DND-41 (cell line): ENCODE data around the gene MACROD1.

Experiments
- ATAC-seq: fragments of 200-7000 bp; cut with Tn5 transposase; 3 replicates; pipeline ENCODE4 v1.9.1; 2021; ENCODE audit warnings: low read depth; ENCODE audit not compliant: insufficient read depth
- DNase-seq: peaks from one replicate; pipeline ENCODE4 v3.0.0-alpha.2; 2020
- H2AFZ ChIP-seq: 2 replicates; pipeline ENCODE4 v1.6.0; 2012; ENCODE audit warnings: low read depth, low read length
- H3K27ac ChIP-seq: 2 replicates; pipeline ENCODE4 v1.5.1; 2012; ENCODE audit warnings: low read length, inconsistent platforms
- H3K27me3 ChIP-seq: fragments of 200-600 bp; sonication (generic); 2 replicates; pipeline ENCODE4 v1.6.0; 2012; ENCODE audit warnings: low read length, mild to moderate bottlenecking, inconsistent platforms; ENCODE audit not compliant: insufficient read depth, poor library complexity
- H3K36me3 ChIP-seq: 2 replicates; pipeline ENCODE4 v1.5.1; 2012; ENCODE audit warnings: low read length, inconsistent platforms; ENCODE audit not compliant: insufficient read depth
- H3K4me1 ChIP-seq: 2 replicates; pipeline ENCODE4 v1.5.1; 2012; ENCODE audit warnings: mild to moderate bottlenecking, low read length; ENCODE audit not compliant: insufficient read depth
- H3K4me2 ChIP-seq: 2 replicates; pipeline ENCODE4 v1.6.0; 2012; ENCODE audit warnings: mild to moderate bottlenecking, moderate library complexity, low read length, inconsistent platforms; ENCODE audit not compliant: insufficient read depth
- H3K4me3 ChIP-seq, 2 experiments: fragments of 200-600 bp in 1 of 2; shearing (Covaris generic) in 1 of 2; 2 replicates each; pipeline ENCODE4 v1.5.1; 2012 to 2016; ENCODE audit warnings: inconsistent platforms in 2 of 2, low read length in 2 of 2, mild to moderate bottlenecking in 2 of 2, low read depth in 1 of 2, moderate library complexity in 1 of 2
- H3K79me2 ChIP-seq: 2 replicates; pipeline ENCODE4 v1.6.0; 2012; ENCODE audit warnings: low read length, inconsistent platforms; ENCODE audit not compliant: insufficient read depth
- H3K9ac ChIP-seq: 2 replicates; pipeline ENCODE4 v1.6.0; 2012; ENCODE audit warnings: low read depth, mild to moderate bottlenecking, inconsistent platforms, low read length, moderate library complexity
- H3K9me3 ChIP-seq: 2 replicates; pipeline ENCODE4 v1.5.1; 2012; ENCODE audit warnings: low read length, moderate library complexity, mild to moderate bottlenecking, inconsistent platforms; ENCODE audit not compliant: insufficient read depth, severe bottlenecking
- H4K20me1 ChIP-seq: 2 replicates; pipeline ENCODE4 v1.6.0; 2012; ENCODE audit warnings: low read length; ENCODE audit not compliant: insufficient read depth
- CTCF ChIP-seq: IDR thresholded peaks from 2 replicates; pipeline ENCODE4 v1.5.1; 2012; ENCODE audit warnings: borderline replicate concordance, low read length, moderate library complexity, mild to moderate bottlenecking; ENCODE audit not compliant: poor library complexity, severe bottlenecking; ENCODE audit errors: extremely low read depth
- EZH2 ChIP-seq: IDR thresholded peaks from 3 replicates; pipeline ENCODE4 v1.6.1; 2012; ENCODE audit warnings: borderline replicate concordance, low read depth, mild to moderate bottlenecking, moderate library complexity, low read length, inconsistent platforms; ENCODE audit not compliant: severe bottlenecking

MACROD1 gene

GRCh38 chr11:64065712-64066111, 100.2 kb downstream of the MACROD1 start:
- Histone ChIP-seq H2AFZ (no peak overlapping the region), H4K20me1 (peaks cover 36% of the 10 kb centered on the region; the same call in 1 of the 2 replicates), H3K4me3 (no peak overlapping the region), H3K27ac (no peak overlapping the region), H3K27me3 (no peaks in the 10 kb centered on the region), H3K36me3 (no peaks in the 10 kb centered on the region), H3K4me1 (no peaks in the 10 kb centered on the region), H3K9me3 (no peaks in the 10 kb centered on the region), H3K9ac (no peak overlapping the region), H3K79me2 (no peaks in the 10 kb centered on the region), H3K4me2 (no peak overlapping the region)
- no peak for TF ChIP-seq EZH2
- DNase-seq (no peak), ATAC-seq (no peak)

- no peaks in the 10 kb centered on the region for H3K4me1 ChIP-seq
- H3K27me3 ChIP-seq: no peaks in the 10 kb centered on the region
- DNase-seq: no peak
- peaks cover 36% of the 10 kb centered on the region; the same call in 1 of the 2 replicates for H4K20me1 ChIP-seq
- H3K4me3 ChIP-seq: no peak overlapping the region
- H3K9me3 ChIP-seq: no peaks in the 10 kb centered on the region
- ATAC-seq: no peak
- H3K79me2 ChIP-seq: no peaks in the 10 kb centered on the region
- no peak overlapping the region for H3K9ac ChIP-seq
- H3K27ac ChIP-seq: no peak overlapping the region
- no peak for TF ChIP-seq CTCF
- TF ChIP-seq EZH2: no peak
- H3K4me2 ChIP-seq: no peak overlapping the region
- no peaks in the 10 kb centered on the region for H3K36me3 ChIP-seq
- H2AFZ ChIP-seq: no peak overlapping the region
Measured at GRCh38 chr11:64065141-64065465, 100.8 kb downstream of the MACROD1 start.

GRCh38 chr11:64064374-64065140, 101.4 kb downstream of the MACROD1 start:
- no peaks in the 10 kb centered on the region for H3K36me3 ChIP-seq
- H3K27ac ChIP-seq: no peak overlapping the region
- no peak overlapping the region for H3K9ac ChIP-seq
- no peak overlapping the region for H2AFZ ChIP-seq
- H3K4me2 ChIP-seq: no peak overlapping the region
- no peak overlapping the region for H3K4me3 ChIP-seq
- ATAC-seq: no peak
- no peaks in the 10 kb centered on the region for H3K27me3 ChIP-seq
- DNase-seq: no peak
- TF ChIP-seq CTCF: no peak
- no peak for TF ChIP-seq EZH2
- H4K20me1 ChIP-seq: peaks cover 36% of the 10 kb centered on the region; the same call in 1 of the 2 replicates
- no peaks in the 10 kb centered on the region for H3K9me3 ChIP-seq
- no peaks in the 10 kb centered on the region for H3K4me1 ChIP-seq
- no peaks in the 10 kb centered on the region for H3K79me2 ChIP-seq

- Histone ChIP-seq H2AFZ (no peak overlapping the region), H3K4me3 (no peak overlapping the region), H3K9ac (no peak overlapping the region), H3K27ac (no peak overlapping the region), H4K20me1 (peaks cover 32% of the 10 kb centered on the region; the same call in 1 of the 2 replicates), H3K79me2 (no peaks in the 10 kb centered on the region), H3K4me1 (no peaks in the 10 kb centered on the region), H3K4me2 (no peak overlapping the region), H3K27me3 (no peaks in the 10 kb centered on the region), H3K36me3 (no peaks in the 10 kb centered on the region), H3K9me3 (no peaks in the 10 kb centered on the region)
- ATAC-seq (no peak), DNase-seq (no peak)
- no peak for TF ChIP-seq EZH2
- TF ChIP-seq CTCF: no peak
Measured at GRCh38 chr11:64063777-64064176, 102.1 kb downstream of the MACROD1 start.
